RWPE2 (cell line): ENCODE data around the gene ACSL6.

Experiments
- ATAC-seq: fragments of 200-7000 bp; cut with Tn5 transposase; 3 replicates; pipeline ENCODE4 v1.9.1; 2021; ENCODE audit warnings: low read depth
- DNase-seq: peaks from one replicate; pipeline ENCODE4 v3.0.0-alpha.2; 2020; ENCODE audit warnings: low spot score
- H3K27ac ChIP-seq: fragments of 450-650 bp; 2 replicates; pipeline ENCODE4 v1.5.1; 2017; ENCODE audit warnings: mild to moderate bottlenecking; ENCODE audit not compliant: poor library complexity, severe bottlenecking
- H3K27me3 ChIP-seq: fragments of 250-450 bp; sonication (Bioruptor Pico); 2 replicates; pipeline ENCODE4 v1.5.1; 2021; ENCODE audit warnings: mild to moderate bottlenecking, moderate library complexity; ENCODE audit not compliant: insufficient read depth, poor library complexity, severe bottlenecking
- H3K36me3 ChIP-seq: fragments of 250-450 bp; sonication (Bioruptor Pico); 2 replicates; pipeline ENCODE4 v1.5.1; 2020; ENCODE audit warnings: low read depth, mild to moderate bottlenecking, moderate library complexity
- H3K4me1 ChIP-seq: fragments of 250-450 bp; sonication (Bioruptor Pico); 2 replicates; pipeline ENCODE4 v1.5.1; 2021; ENCODE audit warnings: mild to moderate bottlenecking, moderate library complexity; ENCODE audit not compliant: insufficient read depth, poor library complexity, severe bottlenecking
- H3K4me3 ChIP-seq: fragments of 250-450 bp; sonication (Bioruptor Pico); 2 replicates; pipeline ENCODE4 v1.5.1; 2021; ENCODE audit warnings: mild to moderate bottlenecking, moderate library complexity; ENCODE audit not compliant: severe bottlenecking
- H3K9me3 ChIP-seq: fragments of 250-450 bp; sonication (Bioruptor Pico); 2 replicates; pipeline ENCODE4 v1.5.1; 2021; ENCODE audit warnings: mild to moderate bottlenecking, moderate library complexity; ENCODE audit not compliant: severe bottlenecking
- TF ChIP-seq, protein P1 (sequence below): fragments of 450-650 bp; IDR thresholded peaks from one replicate; pipeline ENCODE4 v1.5.1; 2017; ENCODE audit warnings: mild to moderate bottlenecking, moderate library complexity; ENCODE audit not compliant: poor library complexity, severe bottlenecking

Gene ACSL6

DNA sequence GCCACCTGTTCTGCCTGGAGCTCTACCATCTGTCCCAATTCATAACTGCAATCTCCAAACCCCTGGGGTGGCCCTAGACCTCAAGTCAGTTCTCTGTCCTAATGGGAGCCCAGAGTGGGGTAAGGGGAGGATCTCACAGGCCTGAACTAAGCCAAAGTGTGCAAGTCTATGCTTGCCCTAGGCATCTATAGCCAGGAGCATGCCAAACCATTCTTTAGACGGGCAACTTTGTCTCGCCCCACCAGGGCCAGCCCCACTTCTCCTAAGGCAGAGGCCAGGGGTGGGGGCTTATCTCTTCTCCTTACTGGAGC is 3.3 kb downstream of the ACSL6 start:
- H3K9me3 ChIP-seq: no peaks in the 10 kb centered on the region
- no peak overlapping the region for H3K27ac ChIP-seq
- TF ChIP-seq, protein P1, sequence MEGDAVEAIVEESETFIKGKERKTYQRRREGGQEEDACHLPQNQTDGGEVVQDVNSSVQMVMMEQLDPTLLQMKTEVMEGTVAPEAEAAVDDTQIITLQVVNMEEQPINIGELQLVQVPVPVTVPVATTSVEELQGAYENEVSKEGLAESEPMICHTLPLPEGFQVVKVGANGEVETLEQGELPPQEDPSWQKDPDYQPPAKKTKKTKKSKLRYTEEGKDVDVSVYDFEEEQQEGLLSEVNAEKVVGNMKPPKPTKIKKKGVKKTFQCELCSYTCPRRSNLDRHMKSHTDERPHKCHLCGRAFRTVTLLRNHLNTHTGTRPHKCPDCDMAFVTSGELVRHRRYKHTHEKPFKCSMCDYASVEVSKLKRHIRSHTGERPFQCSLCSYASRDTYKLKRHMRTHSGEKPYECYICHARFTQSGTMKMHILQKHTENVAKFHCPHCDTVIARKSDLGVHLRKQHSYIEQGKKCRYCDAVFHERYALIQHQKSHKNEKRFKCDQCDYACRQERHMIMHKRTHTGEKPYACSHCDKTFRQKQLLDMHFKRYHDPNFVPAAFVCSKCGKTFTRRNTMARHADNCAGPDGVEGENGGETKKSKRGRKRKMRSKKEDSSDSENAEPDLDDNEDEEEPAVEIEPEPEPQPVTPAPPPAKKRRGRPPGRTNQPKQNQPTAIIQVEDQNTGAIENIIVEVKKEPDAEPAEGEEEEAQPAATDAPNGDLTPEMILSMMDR: peak; percentile 62
- no peaks in the 10 kb centered on the region for H3K4me1 ChIP-seq
- no peaks in the 10 kb centered on the region for H3K36me3 ChIP-seq
- DNase-seq (peak; percentile 34), ATAC-seq (peak; percentile 37)
- H3K27me3 ChIP-seq: peaks cover 8% of the 10 kb centered on the region
- H3K4me3 ChIP-seq: no peak overlapping the region

DNA sequence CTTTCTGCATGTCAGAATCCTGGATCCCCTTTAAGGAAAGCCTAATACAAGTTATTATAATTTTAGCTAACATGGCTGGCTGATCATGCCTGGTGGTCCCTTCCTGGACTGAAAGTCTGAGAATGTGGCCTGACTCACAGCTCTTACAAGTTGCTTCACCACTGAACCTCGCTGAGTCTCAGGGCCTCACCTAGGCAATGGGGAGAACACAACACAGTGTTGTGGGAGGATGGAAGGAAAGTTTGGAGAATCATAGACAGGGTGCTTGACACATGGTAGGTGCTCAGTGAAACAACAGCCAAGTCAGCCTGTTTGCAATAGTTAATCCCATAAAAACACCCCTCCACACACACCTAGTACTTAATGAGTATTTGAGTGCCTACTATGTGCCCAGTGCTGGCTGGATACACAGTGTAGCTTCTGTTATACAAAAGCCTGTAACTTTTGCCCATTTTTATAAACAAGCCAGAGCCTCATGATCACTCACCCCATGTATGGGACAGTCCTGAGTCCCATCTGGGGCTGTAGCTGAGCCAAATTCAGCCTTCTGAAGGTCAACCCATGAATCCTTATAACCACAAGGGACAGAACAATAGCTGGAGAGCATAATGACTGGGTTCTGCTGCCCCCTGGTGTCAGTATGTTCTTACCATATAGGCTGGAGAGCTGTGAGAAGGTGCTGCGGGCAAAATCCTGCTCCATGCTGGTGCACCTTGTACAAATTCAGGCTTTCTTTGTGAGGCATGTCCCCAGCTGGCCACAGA is 3.9 kb downstream of the ACSL6 start:
- no peaks in the 10 kb centered on the region for H3K9me3 ChIP-seq
- TF ChIP-seq, protein P1: peak; percentile 85
- no peak overlapping the region for H3K27ac ChIP-seq
- H3K27me3 ChIP-seq: peaks cover 8% of the 10 kb centered on the region
- DNase-seq (peak; percentile 76), ATAC-seq (peak; percentile 64)
- no peak overlapping the region for H3K4me3 ChIP-seq
- no peaks in the 10 kb centered on the region for H3K4me1 ChIP-seq
- H3K36me3 ChIP-seq: no peaks in the 10 kb centered on the region

DNA sequence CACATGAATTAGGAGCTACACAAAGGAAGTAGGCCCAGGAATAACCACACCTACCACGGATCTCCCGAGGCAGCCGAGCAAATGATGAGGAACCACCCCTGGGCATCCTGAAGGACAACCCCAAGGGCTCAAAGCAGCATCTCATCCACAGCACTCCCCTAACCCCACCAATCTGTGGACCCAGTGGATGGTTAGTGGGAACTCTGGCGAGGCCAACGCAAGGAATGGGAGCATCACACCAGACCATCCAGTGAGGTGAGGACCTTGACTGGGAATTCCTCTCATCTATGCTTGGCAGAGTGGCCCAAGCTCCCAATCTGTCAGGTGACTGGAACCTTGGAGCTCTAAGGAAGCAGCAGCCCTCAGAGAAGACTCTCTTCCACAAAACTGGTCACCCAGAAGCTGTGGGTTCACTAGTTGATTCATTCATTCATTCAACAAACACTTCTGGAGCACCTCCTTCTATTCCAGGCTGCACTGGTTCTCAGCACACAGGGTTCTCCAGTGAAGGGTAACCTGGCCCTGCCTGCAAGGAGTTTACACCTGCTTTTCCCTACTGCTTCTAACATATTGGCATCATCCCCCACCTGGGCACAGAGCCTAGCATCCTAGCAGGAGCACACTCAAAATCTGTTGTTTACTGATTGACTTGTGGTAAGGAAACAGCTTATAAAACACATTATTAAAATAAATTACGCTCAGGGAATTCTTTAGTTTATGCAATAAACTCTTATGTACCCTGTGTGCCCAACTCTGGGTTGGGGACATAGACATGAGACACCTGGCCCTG is 4.9 kb downstream of the ACSL6 start:
- ATAC-seq (no peak), DNase-seq (peak; percentile 38)
- Histone ChIP-seq H3K4me3 (no peak overlapping the region), H3K4me1 (no peaks in the 10 kb centered on the region), H3K36me3 (no peaks in the 10 kb centered on the region), H3K9me3 (no peaks in the 10 kb centered on the region), H3K27ac (no peak overlapping the region), H3K27me3 (no peaks in the 10 kb centered on the region)
- TF ChIP-seq, protein P1: no peak

DNA sequence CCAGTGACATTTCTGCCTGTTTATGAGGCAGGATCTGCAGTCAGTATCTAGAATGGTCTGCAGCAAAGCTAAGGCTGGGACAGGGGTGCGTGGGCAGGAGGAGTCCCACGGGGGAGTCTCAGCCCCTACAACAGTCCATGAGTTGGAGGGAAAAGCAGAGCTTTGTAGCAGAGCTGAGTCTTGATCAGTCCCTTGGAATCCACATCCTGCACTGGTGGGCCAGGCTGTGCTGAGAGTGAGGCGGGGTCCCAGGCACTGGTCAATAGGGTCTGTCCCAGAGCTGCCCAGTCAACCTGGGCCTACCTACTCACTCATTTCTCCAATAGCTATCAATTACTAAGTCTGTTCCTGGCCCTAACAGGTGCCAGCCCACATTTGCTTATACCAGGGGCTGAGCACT is 5.9 kb downstream of the ACSL6 start:
- no peaks in the 10 kb centered on the region for H3K9me3 ChIP-seq
- no peaks in the 10 kb centered on the region for H3K4me1 ChIP-seq
- peak; percentile 38 for DNase-seq
- no peak overlapping the region for H3K27ac ChIP-seq
- H3K36me3 ChIP-seq: no peaks in the 10 kb centered on the region
- no peak overlapping the region for H3K4me3 ChIP-seq
- no peak for ATAC-seq
- no peaks in the 10 kb centered on the region for H3K27me3 ChIP-seq
- TF ChIP-seq, protein P1: no peak

DNA sequence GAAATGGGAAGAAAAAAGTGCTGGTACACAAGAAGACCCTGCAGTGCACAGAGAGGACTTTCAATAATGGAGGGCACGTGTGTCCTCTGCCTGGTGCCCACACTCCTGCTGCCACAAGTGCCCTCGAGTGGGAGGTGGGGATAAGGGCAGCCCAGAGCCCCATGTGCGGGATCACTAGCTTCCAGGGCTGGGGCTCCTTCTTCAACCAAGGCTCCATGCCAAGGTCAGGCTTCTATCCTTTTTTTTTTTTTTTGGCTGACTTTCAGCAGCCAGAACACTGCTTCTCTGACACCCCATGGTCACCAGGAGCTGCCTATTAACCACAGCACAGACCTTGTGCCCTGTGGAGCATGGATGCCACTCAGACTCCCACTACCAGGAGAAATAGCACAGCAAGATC is 7.5 kb downstream of the ACSL6 start:
- H3K9me3 ChIP-seq: no peaks in the 10 kb centered on the region
- DNase-seq: peak; percentile 38
- no peak overlapping the region for H3K4me3 ChIP-seq
- no peak for ATAC-seq
- TF ChIP-seq, protein P1: no peak
- H3K36me3 ChIP-seq: no peaks in the 10 kb centered on the region
- no peaks in the 10 kb centered on the region for H3K4me1 ChIP-seq
- H3K27me3 ChIP-seq: no peaks in the 10 kb centered on the region
- no peak overlapping the region for H3K27ac ChIP-seq
